ENCODE data around the gene MRTFA. TPM values are rescaled to one million over a fixed set of nuclear protein-coding genes. Genes with fewer than 3 reads are reported as not detected.

Gene MRTFA
- polyA plus RNA-seq, 2 donors = 10.7 to 16.5 TPM

DNA sequence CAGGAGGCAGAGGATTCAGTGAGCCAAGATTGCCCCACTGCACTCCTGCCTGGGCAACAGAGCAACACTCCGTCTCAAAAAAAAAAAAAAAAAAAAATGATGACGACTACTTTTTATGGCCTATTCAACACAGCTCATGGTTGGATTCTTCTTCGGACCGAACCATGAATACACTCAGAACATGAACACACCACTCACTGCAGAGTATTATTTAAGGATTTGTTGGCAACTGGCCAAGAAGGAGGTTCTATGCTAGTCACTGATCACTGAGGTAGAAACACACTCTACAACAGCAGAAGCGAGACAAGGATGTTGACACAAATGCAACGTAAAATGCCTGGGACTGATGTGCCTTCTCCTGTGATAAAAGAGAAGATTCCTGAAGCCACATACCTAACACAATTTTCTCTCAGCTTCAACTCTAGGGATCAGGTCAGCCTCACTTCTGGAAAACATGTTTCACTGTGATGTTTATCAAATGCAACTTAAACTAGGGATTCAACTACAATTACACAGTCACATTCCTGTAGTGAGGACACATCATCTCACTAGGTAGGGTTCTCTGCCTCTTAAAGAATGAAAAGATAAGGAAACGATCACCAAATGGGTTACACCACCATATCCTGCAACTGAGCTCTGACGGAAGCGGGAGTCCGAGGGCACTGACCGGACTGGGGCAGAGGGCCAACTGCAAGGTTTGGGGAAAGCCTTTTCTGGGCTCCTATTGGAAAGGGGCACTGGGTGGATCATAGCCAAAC is 183.6 kb downstream of the MRTFA start:
- peaks cover 0 to 8% of the 10 kb centered on the region in 2 donors for H3K4me1 ChIP-seq (ENCODE audit: control insufficient read depth in 2 of 2, insufficient read depth in 2 of 2, low read length in 1 of 2)
- no peak overlapping the region for H3K27ac ChIP-seq (ENCODE audit: low read depth in 2 of 2, low read length in 1 of 2)
- 84 to 86% methylated on average over 11 of the region's 11 CpGs for WGBS, 2 donors

DNA sequence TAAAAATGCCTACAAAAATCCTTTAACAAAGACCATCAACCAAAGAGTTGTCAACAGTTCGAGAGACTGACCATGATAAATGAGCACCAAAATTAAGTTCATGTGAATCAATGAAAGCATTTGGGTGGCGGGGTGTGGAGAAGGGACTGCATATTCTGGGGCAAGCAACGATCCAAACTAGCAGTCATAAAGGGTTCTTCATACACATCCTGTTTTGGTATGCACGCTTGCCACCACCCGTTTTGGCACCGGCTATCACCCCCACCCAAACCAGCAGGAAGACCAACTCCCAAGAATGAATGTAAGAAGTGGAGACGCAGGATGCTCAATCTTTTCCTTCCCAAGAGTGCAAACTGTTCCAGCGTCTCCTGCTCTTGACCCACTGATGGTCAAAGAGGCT is 185.3 kb downstream of the MRTFA start:
- Histone ChIP-seq H3K4me1 (ENCODE audit: control insufficient read depth in 2 of 2, insufficient read depth in 2 of 2, low read length in 1 of 2) (peaks cover 0 to 8% of the 10 kb centered on the region in 2 donors), H3K9me3 (ENCODE audit: control insufficient read depth in 2 of 2, insufficient read depth in 1 of 2, low read depth in 1 of 2, low read length in 1 of 2) (no peaks in the 10 kb centered on the region), H3K27ac (ENCODE audit: low read depth in 2 of 2, low read length in 1 of 2) (no peak overlapping the region), H3K27me3 (ENCODE audit: control insufficient read depth in 1 of 2, insufficient read depth in 2 of 2, low read length in 2 of 2) (no peaks in the 10 kb centered on the region), H3K36me3 (ENCODE audit: control insufficient read depth in 2 of 2, insufficient read depth in 2 of 2, low read length in 1 of 2) (no peaks in the 10 kb centered on the region), H3K4me3 (ENCODE audit: low read depth in 1 of 2, low read length in 2 of 2) (no peak overlapping the region)
- WGBS, 2 donors = 58 to 60% methylated on average over 8 of the region's 8 CpGs

More for the DNA sequence above, 183.6 kb downstream of the MRTFA start:
- Histone ChIP-seq H3K9me3 (ENCODE audit: control insufficient read depth in 2 of 2, insufficient read depth in 1 of 2, low read depth in 1 of 2, low read length in 1 of 2) (no peaks in the 10 kb centered on the region), H3K4me3 (ENCODE audit: low read depth in 1 of 2, low read length in 2 of 2) (no peak overlapping the region), H3K27me3 (ENCODE audit: control insufficient read depth in 1 of 2, insufficient read depth in 2 of 2, low read length in 2 of 2) (no peaks in the 10 kb centered on the region), H3K36me3 (ENCODE audit: control insufficient read depth in 2 of 2, insufficient read depth in 2 of 2, low read length in 1 of 2) (no peaks in the 10 kb centered on the region)

DNA sequence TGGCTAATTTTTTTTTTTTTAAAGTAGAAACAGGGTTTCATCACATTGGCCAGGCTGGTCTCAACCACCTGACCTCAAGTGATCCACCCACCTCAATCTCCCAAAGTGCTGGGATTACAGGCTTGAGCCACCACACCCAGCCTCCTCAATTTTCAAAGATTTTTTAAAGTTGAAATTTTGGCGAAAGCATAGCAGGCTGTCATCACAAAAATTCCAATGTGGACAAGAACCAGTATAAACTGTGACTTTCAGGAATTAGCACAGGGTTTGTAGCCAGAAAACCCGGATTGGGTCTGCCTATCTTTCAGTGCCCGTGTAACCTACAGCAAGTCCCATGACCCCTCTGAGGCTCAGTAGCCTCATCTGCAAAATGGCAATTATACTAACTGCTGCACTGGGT is 185.9 kb downstream of the MRTFA start:
- 69 to 71% methylated on average over 3 of the region's 3 CpGs for WGBS, 2 donors

DNA sequence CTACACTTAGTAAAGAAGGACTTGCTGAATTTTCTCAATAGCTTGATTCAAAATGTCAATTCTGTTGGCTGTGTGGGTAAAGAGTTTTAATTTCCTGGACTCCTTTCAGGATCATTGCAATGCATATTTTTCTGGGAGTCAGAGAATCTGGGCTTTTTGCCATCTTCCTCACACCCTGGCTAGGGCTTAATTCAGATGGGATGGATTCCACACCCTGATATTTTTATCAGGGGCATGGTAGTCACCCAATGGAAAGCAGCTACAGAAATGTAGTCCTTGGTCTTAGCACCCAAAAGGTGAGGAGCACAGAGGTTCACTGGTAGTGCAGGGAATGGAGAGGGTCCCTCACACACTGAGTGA is 186.9 kb downstream of the MRTFA start:
- peaks cover 0 to 8% of the 10 kb centered on the region in 2 donors for H3K4me1 ChIP-seq (ENCODE audit: control insufficient read depth in 2 of 2, insufficient read depth in 2 of 2, low read length in 1 of 2)

More for the DNA sequence above, 185.9 kb downstream of the MRTFA start:
- no peaks in the 10 kb centered on the region for H3K36me3 ChIP-seq (ENCODE audit: control insufficient read depth in 2 of 2, insufficient read depth in 2 of 2, low read length in 1 of 2)
- H3K9me3 ChIP-seq (ENCODE audit: control insufficient read depth in 2 of 2, insufficient read depth in 1 of 2, low read depth in 1 of 2, low read length in 1 of 2) = no peaks in the 10 kb centered on the region
- no peak overlapping the region for H3K27ac ChIP-seq (ENCODE audit: low read depth in 2 of 2, low read length in 1 of 2)
- peaks cover 0 to 8% of the 10 kb centered on the region in 2 donors for H3K4me1 ChIP-seq (ENCODE audit: control insufficient read depth in 2 of 2, insufficient read depth in 2 of 2, low read length in 1 of 2)
- no peak overlapping the region for H3K4me3 ChIP-seq (ENCODE audit: low read depth in 1 of 2, low read length in 2 of 2)
- H3K27me3 ChIP-seq (ENCODE audit: control insufficient read depth in 1 of 2, insufficient read depth in 2 of 2, low read length in 2 of 2) = no peaks in the 10 kb centered on the region

DNA sequence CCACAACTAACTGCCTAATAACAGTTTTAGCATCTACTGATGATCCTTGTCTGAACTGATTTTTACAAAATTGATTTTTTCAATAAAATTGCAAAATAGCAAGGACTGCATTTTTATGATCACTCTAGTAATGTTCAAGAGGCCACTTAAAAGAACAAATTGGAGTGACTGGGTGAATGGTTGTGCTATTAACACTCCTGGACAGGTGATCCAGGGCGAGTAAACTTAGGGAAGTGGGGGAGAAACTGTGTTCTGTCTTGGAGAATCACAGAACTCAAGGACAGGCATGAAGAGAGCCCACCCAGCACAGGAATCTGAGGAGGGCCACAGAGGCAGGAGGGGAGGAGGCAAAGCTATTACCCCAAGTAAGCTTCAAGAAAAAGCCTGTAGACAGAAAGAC is 190.3 kb downstream of the MRTFA start:
- 94 to 96% methylated on average over 1 of the region's 1 CpG for WGBS, 2 donors
- Histone ChIP-seq H3K27me3 (ENCODE audit: control insufficient read depth in 1 of 2, insufficient read depth in 2 of 2, low read length in 2 of 2) (no peaks in the 10 kb centered on the region), H3K27ac (ENCODE audit: low read depth in 2 of 2, low read length in 1 of 2) (no peak overlapping the region), H3K36me3 (ENCODE audit: control insufficient read depth in 2 of 2, insufficient read depth in 2 of 2, low read length in 1 of 2) (no peaks in the 10 kb centered on the region), H3K4me1 (ENCODE audit: control insufficient read depth in 2 of 2, insufficient read depth in 2 of 2, low read length in 1 of 2) (peaks cover 0 to 3% of the 10 kb centered on the region in 2 donors), H3K9me3 (ENCODE audit: control insufficient read depth in 2 of 2, insufficient read depth in 1 of 2, low read depth in 1 of 2, low read length in 1 of 2) (no peaks in the 10 kb centered on the region), H3K4me3 (ENCODE audit: low read depth in 1 of 2, low read length in 2 of 2) (no peak overlapping the region)

More for the DNA sequence above, 186.9 kb downstream of the MRTFA start:
- no peaks in the 10 kb centered on the region for H3K36me3 ChIP-seq (ENCODE audit: control insufficient read depth in 2 of 2, insufficient read depth in 2 of 2, low read length in 1 of 2)
- H3K27me3 ChIP-seq (ENCODE audit: control insufficient read depth in 1 of 2, insufficient read depth in 2 of 2, low read length in 2 of 2) = no peaks in the 10 kb centered on the region
- peak overlapping the region; percentile 55 to 61 for H3K27ac ChIP-seq (ENCODE audit: low read depth in 2 of 2, low read length in 1 of 2)
- H3K9me3 ChIP-seq (ENCODE audit: control insufficient read depth in 2 of 2, insufficient read depth in 1 of 2, low read depth in 1 of 2, low read length in 1 of 2) = no peaks in the 10 kb centered on the region
- H3K4me3 ChIP-seq (ENCODE audit: low read depth in 1 of 2, low read length in 2 of 2) = no peak overlapping the region

DNA sequence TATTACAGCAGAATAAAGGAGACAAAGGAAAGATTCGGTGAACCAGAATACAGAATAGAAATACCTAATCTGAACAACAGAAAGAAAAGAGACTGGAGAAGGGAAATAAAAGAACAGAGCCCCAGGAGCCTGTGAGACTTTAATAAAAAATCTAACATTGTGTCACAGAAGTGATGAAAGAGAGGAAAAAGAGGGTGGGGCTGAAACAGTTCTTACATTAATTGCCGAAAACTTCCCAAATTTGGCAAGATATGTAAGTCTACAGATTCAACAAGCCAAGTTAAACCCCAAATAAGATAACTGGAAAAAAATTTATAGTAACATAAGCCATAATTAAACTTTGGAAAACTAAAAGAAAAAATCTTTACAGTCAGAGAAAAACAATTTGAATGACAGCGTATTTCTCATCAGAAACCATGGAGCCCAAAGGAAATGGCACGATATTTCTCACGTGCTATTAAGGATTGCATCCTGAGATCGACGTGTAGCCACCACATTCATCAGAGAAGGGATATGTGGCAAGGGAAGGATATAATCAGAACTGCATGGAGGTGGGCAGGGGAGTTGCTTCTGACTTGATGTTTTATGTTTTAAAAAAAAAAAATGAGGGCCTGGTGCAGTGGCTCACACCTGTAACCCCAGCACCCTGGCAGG is 192.2 kb downstream of the MRTFA start:
- H3K4me1 ChIP-seq (ENCODE audit: control insufficient read depth in 2 of 2, insufficient read depth in 2 of 2, low read length in 1 of 2) = no peaks in the 10 kb centered on the region
- H3K36me3 ChIP-seq (ENCODE audit: control insufficient read depth in 2 of 2, insufficient read depth in 2 of 2, low read length in 1 of 2) = no peaks in the 10 kb centered on the region
- H3K9me3 ChIP-seq (ENCODE audit: control insufficient read depth in 2 of 2, insufficient read depth in 1 of 2, low read depth in 1 of 2, low read length in 1 of 2) = no peaks in the 10 kb centered on the region
- WGBS, 2 donors = 92 to 93% methylated on average over 7 of the region's 7 CpGs
- no peak overlapping the region for H3K4me3 ChIP-seq (ENCODE audit: low read depth in 1 of 2, low read length in 2 of 2)
- H3K27me3 ChIP-seq (ENCODE audit: control insufficient read depth in 1 of 2, insufficient read depth in 2 of 2, low read length in 2 of 2) = no peaks in the 10 kb centered on the region
- H3K27ac ChIP-seq (ENCODE audit: low read depth in 2 of 2, low read length in 1 of 2) = no peak overlapping the region

DNA sequence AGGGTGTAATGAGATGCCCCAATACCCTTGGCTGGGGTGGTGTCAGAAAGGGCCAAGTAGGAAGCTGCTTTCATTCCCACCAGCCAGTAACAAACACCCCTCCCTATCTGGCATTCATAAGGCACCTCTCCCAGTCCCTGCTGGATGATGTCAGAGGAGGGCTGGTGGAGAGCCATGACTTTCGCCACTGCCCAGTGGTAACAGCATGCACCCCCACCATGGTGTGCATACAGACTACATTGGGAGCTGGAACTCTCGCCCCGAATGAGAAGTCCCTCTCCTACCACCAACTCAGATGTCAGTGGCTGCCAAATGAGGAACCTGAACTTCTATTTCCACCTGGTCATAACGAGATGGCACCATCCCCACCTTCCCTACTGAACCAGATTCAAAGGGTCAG is 192.8 kb downstream of the MRTFA start:
- no peak overlapping the region for H3K4me3 ChIP-seq (ENCODE audit: low read depth in 1 of 2, low read length in 2 of 2)
- H3K27ac ChIP-seq (ENCODE audit: low read depth in 2 of 2, low read length in 1 of 2) = no peak overlapping the region
- WGBS, 2 donors = 86 to 89% methylated on average over 4 of the region's 4 CpGs
- no peaks in the 10 kb centered on the region for H3K36me3 ChIP-seq (ENCODE audit: control insufficient read depth in 2 of 2, insufficient read depth in 2 of 2, low read length in 1 of 2)
- H3K27me3 ChIP-seq (ENCODE audit: control insufficient read depth in 1 of 2, insufficient read depth in 2 of 2, low read length in 2 of 2) = no peaks in the 10 kb centered on the region
- H3K4me1 ChIP-seq (ENCODE audit: control insufficient read depth in 2 of 2, insufficient read depth in 2 of 2, low read length in 1 of 2) = no peaks in the 10 kb centered on the region
- no peaks in the 10 kb centered on the region for H3K9me3 ChIP-seq (ENCODE audit: control insufficient read depth in 2 of 2, insufficient read depth in 1 of 2, low read depth in 1 of 2, low read length in 1 of 2)

GRCh38 chr22:40441761-40442390 is 194.6 kb downstream of the MRTFA start:
- Histone ChIP-seq H3K4me3 (ENCODE audit: low read depth in 1 of 2, low read length in 2 of 2) (no peak overlapping the region), H3K4me1 (ENCODE audit: control insufficient read depth in 2 of 2, insufficient read depth in 2 of 2, low read length in 1 of 2) (no peaks in the 10 kb centered on the region), H3K9me3 (ENCODE audit: control insufficient read depth in 2 of 2, insufficient read depth in 1 of 2, low read depth in 1 of 2, low read length in 1 of 2) (no peaks in the 10 kb centered on the region), H3K36me3 (ENCODE audit: control insufficient read depth in 2 of 2, insufficient read depth in 2 of 2, low read length in 1 of 2) (no peaks in the 10 kb centered on the region), H3K27me3 (ENCODE audit: control insufficient read depth in 1 of 2, insufficient read depth in 2 of 2, low read length in 2 of 2) (no peaks in the 10 kb centered on the region), H3K27ac (ENCODE audit: low read depth in 2 of 2, low read length in 1 of 2) (peak overlapping the region in 1 of 2 donors; percentile 20)
- 92 to 94% methylated on average over 5 of the region's 5 CpGs for WGBS, 2 donors

GRCh38 chr22:40436505-40437431 is 199.8 kb downstream of the MRTFA start:
- no peaks in the 10 kb centered on the region for H3K4me1 ChIP-seq (ENCODE audit: control insufficient read depth in 2 of 2, insufficient read depth in 2 of 2, low read length in 1 of 2)
- WGBS, 2 donors = 23 to 26% methylated on average over 12 of the region's 12 CpGs
- H3K9me3 ChIP-seq (ENCODE audit: control insufficient read depth in 2 of 2, insufficient read depth in 1 of 2, low read depth in 1 of 2, low read length in 1 of 2) = no peaks in the 10 kb centered on the region
- no peaks in the 10 kb centered on the region for H3K27me3 ChIP-seq (ENCODE audit: control insufficient read depth in 1 of 2, insufficient read depth in 2 of 2, low read length in 2 of 2)
- peaks cover 2 to 4% of the 10 kb centered on the region in 2 donors for H3K36me3 ChIP-seq (ENCODE audit: control insufficient read depth in 2 of 2, insufficient read depth in 2 of 2, low read length in 1 of 2)
- no peak overlapping the region for H3K4me3 ChIP-seq (ENCODE audit: low read depth in 1 of 2, low read length in 2 of 2)
- peak overlapping the region; percentile 6 to 63 for H3K27ac ChIP-seq (ENCODE audit: low read depth in 2 of 2, low read length in 1 of 2)

Data from esophagus (tissue), 2 donors.